CD4-positive, alpha-beta T cell treated with Interleukin-17A for 4 hours (primary cell): ENCODE data around the gene PEX11B.

ENCODE experiments used
- DNase-seq: peaks from one replicate; pipeline ENCODE4 v3.0.0-alpha.2; 2020; ENCODE audit warnings: mixed read lengths

PEX11B gene

GRCh38 chr1:145901312-145902021 is 17.1 kb downstream of the PEX11B start:
- DNase-seq: no peak

- no peak for DNase-seq
Observed at GRCh38 chr1:145898756-145899155, 19.8 kb downstream of the PEX11B start.

- DNase-seq: no peak
Observed at GRCh38 chr1:145897969-145898368, 20.5 kb downstream of the PEX11B start.

- DNase-seq: no peak
Observed at GRCh38 chr1:145895471-145895870, 23.0 kb downstream of the PEX11B start.

- no peak for DNase-seq
Observed at GRCh38 chr1:145893306-145894055, 25.0 kb downstream of the PEX11B start.

- no peak for DNase-seq
Observed at GRCh38 chr1:145892486-145893087, 25.9 kb downstream of the PEX11B start.

GRCh38 chr1:145891587-145892485 is 26.7 kb downstream of the PEX11B start:
- peak; percentile 69 for DNase-seq

- DNase-seq: no peak
Observed at GRCh38 chr1:145891143-145891542, 27.4 kb downstream of the PEX11B start.

GRCh38 chr1:145889722-145890121 is 28.8 kb downstream of the PEX11B start:
- no peak for DNase-seq

- no peak for DNase-seq
Observed at GRCh38 chr1:145887631-145888030, 30.9 kb downstream of the PEX11B start.

GRCh38 chr1:145886816-145887215 is 31.7 kb downstream of the PEX11B start:
- no peak for DNase-seq

- no peak for DNase-seq
Observed at GRCh38 chr1:145886390-145886789, 32.1 kb downstream of the PEX11B start.

GRCh38 chr1:145885738-145886287 is 32.7 kb downstream of the PEX11B start, which contains the start of gene ANKRD35:
Gene ANKRD35 (minus strand): TSS chr1:145885866. CDS start chr1:145885758, 108 bp downstream.
- DNase-seq: peak; percentile 93

- no peak for DNase-seq
Observed at GRCh38 chr1:145884675-145885074, 33.8 kb downstream of the PEX11B start.

- DNase-seq: no peak
Observed at GRCh38 chr1:145879775-145880174, 38.7 kb downstream of the PEX11B start.

GRCh38 chr1:145878724-145879123 is 39.8 kb downstream of the PEX11B start:
- DNase-seq: no peak

- DNase-seq: no peak
Observed at GRCh38 chr1:145877923-145878486, 40.5 kb downstream of the PEX11B start.

- no peak for DNase-seq
Observed at GRCh38 chr1:145874646-145875045, 43.9 kb downstream of the PEX11B start.

GRCh38 chr1:145871994-145872924 is 46.3 kb downstream of the PEX11B start:
- peak; percentile 61 for DNase-seq

- DNase-seq: no peak
Observed at GRCh38 chr1:145868232-145868631, 50.3 kb downstream of the PEX11B start.
